Stimulated activated CD4-positive, alpha-beta T cell treated with anti-CD3 and anti-CD28 coated beads, Interleukin-2, amount 100 ng/mL, for 24 hours (primary cell): Measurements from ENCODE around the gene TLCD3B.
"Not testable (repeated sequence)": the region's sequence is repeated elsewhere in the genome, so short reads cannot be mapped to it uniquely, and the experiment has no call there.

ENCODE experiments used
- DNase-seq, 2 donors: peaks; one replicate each; pipeline ENCODE4 v3.0.0-alpha.2; 2020

Gene TLCD3B

DNA sequence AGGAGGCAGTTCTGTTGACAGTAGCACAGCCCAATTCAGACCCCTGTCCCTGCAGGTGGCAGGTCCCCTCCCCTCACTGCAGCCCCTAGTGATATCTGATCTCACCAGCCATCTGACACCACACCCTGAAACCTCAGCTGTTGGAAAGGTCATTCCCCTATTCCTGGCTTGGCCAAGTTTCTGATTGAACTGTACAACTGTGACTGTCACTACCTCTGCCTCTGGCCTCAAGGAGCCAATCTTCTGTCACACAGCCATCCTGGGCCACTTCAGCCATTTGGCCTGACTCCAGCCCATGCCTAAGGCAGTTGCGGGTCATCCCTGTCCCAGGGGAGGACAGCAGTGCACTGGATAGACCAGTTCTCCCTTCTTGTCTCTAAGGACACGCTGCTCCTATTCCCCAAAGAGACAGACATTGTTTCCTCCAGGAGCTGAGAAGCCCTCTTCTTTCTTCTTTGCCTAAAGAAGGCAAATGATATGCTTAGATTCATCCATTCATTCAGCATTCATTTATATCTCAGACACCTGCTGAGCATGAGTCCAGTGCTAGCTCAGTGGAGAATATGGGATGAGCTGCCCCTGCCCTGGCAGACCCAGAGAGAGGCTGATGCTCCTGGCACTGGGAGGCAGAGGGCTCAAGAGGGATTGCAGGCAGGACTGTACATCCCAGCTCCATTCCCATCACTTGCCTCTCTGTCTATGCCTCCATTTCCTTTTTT, 29.9 kb upstream of the TLCD3B start:
- no peak for DNase-seq

DNA sequence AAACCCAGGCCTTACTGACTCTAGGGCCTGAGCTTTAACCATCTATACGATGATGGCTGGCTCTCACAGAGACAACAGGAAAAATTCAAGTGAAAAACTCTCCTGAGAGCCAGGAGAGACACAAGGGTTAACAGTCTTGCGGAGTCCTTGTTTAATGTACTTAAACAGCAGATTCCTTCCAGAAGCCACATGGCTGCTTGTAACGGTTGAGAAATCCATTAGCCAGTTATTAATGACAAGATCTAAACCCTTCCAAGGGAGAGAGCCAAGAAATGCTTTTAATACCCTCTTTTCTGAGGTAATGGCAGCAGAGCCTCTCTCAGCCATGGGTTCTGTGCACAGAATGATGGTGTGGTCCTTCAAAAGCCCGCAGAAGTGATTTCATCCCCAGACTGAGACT, 29.3 kb upstream of the TLCD3B start:
- no peak for DNase-seq

DNA sequence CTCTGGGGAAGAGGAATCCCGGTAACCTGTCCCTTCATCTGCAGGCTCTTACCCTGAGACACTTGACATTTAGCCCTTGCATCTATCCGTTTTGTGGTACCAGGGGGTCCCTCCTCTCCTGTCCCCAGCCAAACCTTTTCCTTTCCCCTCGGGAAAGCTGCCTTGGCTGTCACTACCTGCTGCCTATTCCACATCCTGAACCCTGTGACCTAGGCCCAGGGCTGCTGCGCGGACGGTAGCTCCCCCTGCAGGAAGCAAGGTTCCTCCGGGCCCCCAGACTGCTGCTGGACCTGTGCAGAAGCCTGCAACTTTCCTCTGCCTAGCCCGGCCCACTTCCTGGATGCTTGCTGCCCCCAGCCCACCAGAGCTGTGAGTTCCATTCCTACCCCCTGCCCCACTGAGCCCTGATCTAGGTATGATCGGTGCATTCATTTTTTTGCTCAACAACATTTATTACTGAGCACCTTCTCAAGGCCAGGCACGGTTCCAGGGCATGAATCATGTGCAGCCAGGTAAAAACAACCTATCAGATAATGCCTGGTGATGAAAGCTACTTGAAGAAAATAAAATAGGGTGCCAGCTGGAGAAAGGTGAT, 24.0 kb upstream of the TLCD3B start:
- DNase-seq = peak; percentile 66 to 69

- DNase-seq = no peak
Measured at GRCh38 chr16:30054451-30054850, 23.4 kb upstream of the TLCD3B start.

DNA sequence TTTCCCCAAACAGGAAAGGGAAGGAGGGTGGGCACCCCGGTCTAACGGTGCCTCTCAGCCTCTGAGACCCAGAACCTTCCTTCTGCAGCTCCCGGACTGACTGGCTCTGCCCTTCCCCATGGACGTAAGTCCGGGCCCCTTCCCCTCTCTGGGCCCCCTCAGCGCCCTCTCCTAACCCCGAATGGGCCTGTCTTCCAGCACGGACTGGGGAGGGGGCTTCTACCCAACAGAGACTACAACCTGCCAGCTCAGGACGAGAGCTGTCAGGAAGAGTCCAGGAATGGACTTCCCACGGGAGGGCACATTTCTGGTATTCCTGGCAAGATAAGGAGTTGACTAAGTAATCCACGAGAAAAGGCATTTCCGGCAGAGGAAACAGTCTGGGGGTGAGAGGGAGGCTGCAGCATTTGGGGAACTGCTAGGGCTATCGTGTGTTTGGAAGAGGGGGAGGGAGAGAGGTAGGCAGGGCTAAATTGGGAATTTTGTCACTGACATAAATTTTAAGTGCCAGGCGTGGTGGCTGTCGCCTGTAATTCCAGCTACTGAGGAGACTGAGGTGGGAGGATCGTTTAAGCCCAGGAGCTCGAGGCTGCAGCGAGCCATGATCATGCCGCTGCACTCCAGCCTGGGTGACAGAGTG, 22.4 kb upstream of the TLCD3B start:
- DNase-seq = no peak

DNA sequence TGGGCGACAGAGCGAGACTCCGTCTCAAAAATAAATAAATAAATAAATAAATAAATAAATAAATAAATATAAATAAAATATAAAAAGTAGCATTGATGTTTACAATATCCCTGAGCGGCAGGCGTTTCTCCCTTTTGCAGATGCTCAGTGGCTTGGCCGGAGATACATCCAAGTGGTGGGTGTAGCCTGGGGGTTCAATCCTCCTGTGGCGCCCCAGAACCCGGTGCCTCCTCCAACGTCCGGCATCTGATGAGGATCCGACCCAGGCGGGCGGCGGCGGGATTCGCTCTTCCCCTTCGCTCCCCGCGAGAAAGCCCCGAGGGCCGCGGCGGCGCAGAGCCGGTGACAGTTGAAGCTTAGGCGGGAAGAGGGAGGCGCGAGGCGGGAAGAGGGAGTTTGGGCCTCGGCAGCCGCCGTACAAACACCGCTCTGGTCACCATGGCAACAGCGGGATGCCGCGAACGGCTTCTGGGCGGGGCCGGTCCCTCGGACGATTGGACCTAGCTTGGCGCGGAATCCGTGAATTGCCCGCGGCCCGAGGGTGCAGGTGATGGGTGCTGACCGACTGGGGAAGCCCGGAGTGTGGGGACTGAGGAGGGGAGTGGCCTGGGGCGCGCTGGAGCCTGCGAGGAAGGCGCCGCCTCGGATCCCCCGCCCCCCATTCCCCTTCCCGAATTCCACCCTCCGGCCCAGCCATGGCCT, 21.8 kb upstream of the TLCD3B start:
- peak; percentile 94 to 97 for DNase-seq

DNA sequence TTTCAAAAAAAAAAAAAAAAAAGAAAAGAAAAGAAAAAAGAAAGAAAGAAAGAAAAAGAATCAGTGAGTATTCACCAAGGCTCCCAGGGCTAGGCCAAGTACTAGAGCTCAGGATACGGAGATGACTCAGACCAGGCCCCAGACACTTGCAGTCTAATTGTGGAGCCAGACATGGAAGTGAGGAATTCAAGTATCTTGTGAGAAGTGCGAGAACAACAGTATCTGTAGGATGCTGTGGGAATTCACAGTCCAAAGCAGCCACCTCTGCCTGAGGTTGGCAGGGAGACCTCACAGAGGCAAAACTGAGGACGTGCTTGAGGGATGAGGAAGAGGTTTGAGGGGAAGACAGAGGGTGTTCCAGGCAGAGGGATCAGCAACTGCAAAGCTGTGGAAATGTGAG, 20.4 kb upstream of the TLCD3B start:
- no peak for DNase-seq

DNA sequence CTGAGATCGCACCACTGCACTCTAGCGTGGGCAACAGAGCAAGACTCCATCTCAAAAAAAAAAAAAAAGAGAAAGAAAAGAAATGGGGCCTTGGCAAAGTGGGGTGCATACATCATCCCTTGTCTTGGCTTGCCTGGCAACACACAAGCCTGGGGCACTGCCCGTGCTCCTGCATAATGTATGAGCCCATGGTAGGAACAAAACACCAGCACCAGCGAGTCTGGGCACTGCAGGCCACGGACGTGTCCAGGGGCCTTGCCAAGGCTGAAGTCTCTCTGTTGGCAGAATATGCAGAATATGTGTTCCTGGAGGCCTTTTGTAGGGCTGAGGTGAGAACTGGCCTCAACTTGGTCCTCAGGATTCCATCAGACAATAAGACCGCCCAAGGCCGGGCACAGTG, 18.8 kb upstream of the TLCD3B start:
- DNase-seq = no peak

DNA sequence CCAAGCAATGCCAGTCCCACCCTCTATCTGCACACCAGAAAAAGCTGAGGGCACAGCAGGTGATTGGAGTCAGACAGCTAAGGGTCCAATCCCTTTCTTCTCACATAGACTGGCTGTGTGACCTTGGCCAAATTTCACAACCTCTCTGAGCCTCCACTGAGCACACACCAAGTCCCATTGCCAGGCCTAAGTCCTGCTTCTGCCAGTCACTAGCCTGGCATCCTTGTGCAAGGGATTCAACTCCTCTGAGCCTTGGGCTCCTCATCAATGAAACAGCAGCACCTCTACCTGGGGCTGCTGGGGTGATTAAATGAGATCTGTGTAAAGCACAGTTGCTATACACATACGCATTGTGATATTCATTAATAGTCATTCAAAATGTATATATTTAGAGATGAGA, 15.5 kb upstream of the TLCD3B start:
- DNase-seq = no peak

GRCh38 chr16:30046178-30046577, 15.1 kb upstream of the TLCD3B start:
- no peak for DNase-seq

- no peak for DNase-seq
Measured at GRCh38 chr16:30041841-30042240, 10.8 kb upstream of the TLCD3B start.

DNA sequence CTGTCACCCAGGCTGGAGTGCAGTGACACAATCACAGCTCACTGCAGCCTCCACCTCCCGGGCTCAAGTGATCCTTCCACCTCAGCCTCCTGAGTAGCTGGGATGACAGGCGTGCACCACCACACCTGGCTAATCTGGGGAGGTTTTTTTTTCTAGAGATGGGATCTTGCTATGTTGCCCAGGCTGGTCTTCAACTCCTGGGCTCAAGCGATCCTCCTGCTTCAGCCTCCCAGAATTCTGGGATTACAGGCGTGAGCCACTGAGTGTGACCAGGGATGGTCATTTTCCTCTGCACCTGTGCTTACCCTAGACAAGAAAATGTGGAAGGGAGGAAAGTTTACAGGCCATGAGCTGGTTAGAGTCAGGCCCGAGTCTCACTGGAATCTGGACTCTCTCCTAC, 9.6 kb upstream of the TLCD3B start:
- not testable (repeated sequence) for DNase-seq

GRCh38 chr16:30040221-30040620, 9.2 kb upstream of the TLCD3B start:
- DNase-seq = no peak

DNA sequence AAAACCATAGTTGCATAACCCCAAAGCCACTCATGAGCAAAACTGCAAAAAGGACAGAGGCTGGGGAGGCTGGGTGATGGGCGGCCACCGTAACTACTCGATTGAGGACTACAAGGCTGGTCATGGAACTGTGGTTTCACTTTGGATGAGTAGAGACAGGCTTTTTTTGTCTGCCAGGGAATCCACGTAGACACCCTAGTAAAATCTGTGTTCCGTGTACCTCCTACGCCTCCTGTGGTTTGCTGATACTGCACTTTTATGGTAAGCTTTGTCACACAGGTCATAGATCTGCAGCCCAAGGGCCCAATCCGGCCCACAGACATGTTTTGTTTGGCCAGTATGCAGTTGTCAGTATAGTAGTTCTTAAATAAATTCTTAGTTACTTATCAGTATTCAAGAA, 2.2 kb upstream of the TLCD3B start:
- no peak for DNase-seq

DNA sequence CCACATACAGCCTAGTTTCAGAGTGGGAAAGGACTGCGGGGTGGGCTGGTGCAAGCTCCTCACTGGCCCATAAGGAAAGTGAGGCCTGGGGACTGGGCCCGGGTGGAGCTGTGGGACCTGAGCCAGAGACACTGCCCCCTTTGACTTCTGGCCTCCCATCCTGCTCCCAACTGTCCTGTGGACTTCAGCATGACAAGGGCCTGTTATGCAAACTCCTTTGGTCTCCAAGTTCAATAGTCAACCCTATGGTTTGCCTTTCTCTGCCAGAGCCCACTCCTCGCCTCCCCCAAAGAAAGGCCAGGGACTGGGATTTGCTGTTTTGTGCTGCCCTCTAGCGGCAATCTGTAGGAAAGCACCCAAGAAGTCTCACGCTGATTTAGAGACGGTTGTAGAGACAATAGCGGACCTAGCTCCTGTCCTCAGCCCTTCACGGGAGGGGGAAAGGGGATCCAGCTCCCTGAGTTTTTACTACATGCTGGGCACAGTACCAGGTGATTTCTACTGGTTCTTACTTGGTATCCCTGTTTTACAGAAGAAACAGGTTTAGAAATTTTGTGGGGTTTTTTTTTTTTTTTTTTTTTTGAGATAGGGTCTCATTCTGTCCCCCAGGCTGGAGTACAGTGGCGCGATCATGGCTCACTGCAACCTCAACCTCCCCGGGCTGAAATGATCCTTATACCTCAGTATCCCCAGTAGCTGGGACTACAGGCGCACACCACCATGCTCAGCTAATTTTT, 1.2 kb upstream of the TLCD3B start:
- DNase-seq = peak; percentile 68 to 70

GRCh38 chr16:30031477-30031918, 427 bp upstream of the TLCD3B start:
- DNase-seq = no peak

DNA sequence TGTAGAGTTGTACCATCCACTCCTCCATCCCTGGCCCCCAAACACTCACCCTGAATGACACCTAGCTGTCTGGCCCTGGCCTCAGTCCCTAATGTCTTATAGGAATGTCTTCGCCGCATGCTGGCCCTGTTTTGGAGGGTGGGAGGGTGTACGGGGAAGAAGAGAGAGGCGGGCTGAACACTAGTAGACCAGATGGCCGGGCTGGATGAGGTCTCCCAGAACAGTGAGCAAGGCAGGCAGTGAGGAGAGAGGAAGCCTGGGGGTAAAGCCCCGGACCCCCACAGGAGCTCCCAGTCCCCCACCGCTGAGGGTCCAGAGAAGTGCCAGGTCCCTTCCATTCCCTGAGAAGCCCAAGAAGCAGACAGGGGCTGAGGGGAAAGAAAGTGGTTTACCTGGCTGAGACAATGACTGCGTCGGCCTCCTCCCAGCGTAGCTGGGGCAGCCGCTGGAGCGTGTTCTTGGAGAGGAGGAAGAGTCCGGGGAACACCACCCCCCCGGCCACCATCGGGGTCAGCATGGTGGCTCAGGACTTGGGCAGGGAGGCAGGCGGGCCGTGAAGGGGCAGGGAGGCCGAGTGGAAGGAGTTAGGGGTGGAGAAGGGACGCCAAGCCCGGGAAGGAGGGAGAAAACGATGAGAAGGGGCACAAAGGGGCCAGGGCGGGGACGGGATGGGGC, 923 bp downstream of the TLCD3B start:
- no peak for DNase-seq

DNA sequence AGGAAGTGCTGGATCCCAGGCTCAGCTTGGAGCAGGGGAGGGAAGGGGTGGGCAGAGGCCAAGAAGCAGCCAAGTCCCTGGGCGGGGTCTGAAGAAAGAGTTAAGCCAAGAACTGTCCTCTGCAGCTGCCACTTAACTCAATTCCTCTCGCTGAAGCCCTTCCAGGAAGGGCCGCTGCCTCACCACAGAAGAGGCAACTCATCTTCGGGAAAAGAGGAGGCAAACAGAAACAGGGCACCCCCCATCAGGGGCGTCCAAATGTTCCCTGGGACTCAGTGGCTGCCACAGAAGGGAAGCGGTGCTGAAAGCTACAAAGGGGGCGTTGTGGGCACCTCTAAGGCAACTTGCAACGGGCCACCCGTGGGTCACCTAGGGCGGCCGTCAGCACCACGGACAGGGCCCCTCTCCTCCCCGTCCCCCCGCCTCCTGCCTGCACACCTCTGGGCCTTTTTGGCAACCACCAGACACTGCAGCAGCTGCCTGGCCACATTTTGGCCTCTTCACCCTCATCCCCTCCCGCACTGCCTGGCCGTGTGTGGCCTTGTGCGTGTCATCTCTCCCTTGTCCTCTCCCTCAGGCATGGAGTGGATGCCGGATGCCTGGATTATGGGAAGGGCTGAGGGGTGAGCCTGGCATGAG, 2.5 kb downstream of the TLCD3B start:
- no peak for DNase-seq

DNA sequence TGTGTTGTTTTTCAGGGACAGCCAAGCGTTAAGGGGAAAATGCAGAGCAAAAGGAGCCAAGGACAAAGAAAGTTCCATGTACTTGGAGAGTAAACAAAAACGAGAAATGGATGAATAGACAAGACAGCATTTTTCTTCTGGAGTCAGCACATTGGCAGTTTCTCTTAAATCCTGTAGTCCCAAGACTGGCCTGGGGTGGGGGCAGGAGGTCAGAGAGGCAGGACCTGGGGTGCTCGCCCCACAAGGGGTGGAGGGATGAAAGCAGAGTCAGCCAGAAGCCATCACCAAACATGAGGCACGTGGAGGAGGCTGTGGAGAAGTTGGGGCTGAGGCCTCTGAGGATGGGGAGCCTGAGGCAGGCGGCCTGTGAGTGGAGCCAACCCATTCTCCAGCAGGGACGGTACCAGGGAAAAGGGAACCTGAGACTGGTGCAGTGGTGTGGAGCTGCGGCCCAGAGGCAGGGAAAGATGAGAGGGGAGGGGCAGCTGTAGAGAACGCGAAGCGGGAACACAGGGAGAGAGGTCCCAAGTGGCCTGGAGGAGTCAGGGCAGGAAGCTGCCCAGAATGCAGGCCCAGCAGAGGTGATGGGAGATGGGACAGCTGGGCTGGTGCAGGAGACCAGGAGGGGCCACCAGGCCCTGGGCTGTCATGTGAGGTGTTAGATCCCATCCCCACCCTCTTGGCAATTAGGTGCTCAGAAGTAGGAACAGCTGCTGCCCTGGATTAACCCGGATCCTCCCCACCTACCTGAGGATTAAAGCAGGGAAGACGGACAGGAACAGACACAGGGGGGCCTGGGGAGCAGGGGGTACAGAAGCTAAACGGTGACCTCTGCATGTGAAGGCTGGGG, 3.3 kb downstream of the TLCD3B start:
- no peak for DNase-seq

- no peak for DNase-seq
Measured at GRCh38 chr16:30026449-30026848, 4.6 kb downstream of the TLCD3B start.

DNA sequence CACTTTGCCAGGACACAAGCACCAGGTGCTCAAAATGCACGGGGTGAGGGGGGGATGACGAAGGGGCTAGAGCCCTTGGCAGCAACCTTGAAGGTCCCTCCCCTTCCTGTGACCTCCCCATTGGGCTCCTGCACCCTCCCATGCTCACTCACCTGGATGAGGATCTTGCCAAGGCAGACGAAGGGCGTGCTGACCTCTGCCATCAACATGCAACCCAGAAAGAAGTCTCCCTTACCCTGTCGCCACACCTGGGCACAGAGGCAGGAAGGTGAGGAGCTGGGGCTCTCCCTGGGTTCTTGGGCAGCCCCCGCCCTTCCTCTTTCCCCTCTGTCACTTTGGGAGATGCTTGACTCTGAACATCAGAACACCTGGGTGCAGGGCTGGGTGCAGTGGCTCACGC, 5.5 kb downstream of the TLCD3B start:
- no peak for DNase-seq
